AG08396 (cell line): ENCODE results near the gene HMCN2.

ENCODE experiments used
- DNase-seq: peaks from one replicate; pipeline ENCODE4 v3.0.0; 2012; ENCODE audit warnings: low spot score, mixed read lengths

The HMCN2 gene

DNA sequence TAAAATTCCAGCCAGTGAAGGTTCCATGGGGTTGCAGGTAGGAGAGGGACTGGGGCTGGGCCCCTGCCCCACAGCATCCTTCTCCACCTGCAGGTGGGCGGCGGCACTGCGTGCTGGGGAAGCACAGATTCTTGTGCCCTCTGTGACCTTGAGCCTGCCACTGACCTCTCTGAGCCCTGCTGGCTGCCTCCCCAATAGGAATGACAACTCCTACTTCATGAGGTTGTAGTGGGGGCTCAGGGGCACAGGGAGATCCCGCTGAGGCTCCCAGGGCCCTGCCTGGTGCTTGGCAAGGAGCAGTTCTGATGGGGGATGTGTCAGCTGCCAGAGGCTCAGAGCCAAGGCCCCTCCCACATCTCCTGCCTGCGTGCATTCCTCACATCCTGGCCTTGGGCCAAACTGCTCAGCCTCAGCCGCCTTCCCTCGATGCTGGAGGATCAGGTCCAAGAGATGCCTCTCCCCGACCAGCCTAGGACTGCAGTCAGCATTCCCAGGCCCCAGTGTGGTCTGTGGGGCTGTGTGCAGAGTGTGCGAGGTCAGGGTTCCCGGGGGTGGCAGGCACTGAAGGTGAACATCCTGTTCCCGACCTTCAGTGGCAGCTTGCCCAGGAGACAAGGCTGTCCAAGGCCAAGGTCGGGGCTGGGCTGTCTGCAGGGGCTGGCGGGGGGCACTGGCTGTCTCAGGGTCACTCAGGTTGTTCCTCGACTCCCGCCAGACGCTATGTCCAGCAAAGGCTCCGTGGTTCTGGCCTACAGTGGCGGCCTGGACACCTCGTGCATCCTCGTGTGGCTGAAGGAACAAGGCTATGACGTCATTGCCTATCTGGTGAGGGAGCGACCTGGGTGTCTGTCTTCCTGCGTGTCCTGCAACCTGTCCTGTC lies 186.2 kb downstream of the HMCN2 start:
- DNase-seq, result peak; percentile 95

DNA sequence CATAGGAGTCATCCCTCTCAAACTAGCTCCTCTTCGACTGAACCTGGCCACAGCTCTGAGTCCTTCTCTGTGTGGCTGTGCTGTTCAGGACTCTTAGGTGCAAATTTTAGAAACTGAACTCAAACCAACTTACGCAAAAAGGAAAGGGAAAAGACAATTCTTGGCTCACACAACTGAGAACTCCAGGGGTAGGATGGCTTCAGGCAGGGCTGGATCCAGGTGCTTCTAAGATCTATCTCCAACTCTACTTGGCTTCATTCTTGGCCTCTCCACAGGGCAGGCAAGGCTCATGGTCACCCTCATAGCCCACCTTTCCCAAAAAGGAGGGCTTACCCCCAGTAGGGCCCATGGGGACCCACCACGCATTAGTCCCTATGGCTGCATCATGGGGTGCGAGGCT lies 187.3 kb downstream of the HMCN2 start:
- DNase-seq, result no peak

DNA sequence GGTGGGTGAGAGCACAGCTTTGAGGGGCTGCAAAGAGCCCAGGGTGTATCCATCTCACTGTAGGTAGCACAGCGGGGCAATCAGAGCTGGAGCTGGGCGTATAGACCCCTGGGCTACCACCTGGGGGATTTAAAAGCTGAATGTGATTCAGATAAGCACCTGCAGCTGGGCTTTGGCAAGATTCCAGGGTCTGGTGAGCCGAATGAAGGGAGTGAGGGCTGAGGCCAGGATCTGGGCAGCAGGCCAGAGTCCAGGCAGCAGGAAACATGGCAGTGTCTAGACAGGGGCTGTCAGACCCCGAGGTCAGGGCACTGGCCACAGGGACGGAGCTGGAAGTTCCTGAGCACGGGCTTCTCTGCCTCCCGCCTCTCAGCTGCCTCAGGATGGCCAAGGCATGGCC lies 187.9 kb downstream of the HMCN2 start:
- DNase-seq, result no peak

DNA sequence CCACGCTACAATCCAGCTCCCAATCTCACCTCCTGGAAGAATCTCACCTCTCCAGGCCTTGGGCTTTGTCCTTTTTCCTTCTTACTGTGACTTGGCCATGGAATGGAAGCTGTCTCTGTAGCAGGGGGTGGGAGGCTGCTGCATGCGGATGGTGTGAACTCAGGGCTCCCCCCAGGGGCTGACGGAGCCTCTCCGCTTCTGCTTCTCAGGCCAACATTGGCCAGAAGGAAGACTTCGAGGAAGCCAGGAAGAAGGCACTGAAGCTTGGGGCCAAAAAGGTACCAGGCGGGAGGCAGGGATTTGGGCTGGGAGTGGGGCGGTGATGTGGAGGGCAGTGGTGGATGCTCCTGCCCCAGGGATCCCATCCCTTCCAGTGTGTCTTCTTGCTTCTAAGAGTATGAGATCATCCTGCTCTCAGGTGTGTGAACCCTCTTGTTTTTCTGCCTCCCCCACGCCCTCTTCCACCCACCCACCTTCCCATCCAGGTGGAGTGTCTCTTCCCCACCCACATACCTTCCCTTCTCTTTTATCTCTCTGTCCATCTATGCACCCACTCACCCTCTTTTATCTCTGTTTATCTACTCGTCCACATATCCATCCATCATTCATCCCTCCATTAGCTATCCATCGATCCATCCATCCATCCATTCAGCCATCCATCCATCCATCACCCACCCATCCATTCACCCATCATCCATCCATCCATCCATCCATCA lies 188.7 kb downstream of the HMCN2 start:
- no peak for DNase-seq

DNA sequence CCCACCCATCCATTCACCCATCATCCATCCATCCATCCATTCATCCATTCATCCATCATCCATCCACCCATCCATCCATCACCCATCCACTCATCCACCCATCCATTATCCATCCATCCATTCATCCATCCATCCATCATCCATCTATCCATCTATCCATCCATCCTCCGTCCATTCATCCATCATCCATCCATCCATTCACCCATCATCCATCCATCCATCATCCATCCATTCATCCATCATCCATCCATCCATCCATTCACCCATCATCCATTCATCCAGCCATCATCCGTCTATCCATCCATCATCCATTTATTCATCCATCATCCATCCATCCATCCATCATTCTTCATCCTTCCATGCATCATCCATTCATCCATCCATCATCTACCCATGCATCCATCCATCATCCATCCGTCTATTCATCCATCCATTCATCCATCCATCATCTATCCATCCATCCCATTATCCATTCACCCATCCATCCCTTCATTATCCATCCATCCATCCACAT lies 189.3 kb downstream of the HMCN2 start:
- DNase-seq, result no peak

DNA sequence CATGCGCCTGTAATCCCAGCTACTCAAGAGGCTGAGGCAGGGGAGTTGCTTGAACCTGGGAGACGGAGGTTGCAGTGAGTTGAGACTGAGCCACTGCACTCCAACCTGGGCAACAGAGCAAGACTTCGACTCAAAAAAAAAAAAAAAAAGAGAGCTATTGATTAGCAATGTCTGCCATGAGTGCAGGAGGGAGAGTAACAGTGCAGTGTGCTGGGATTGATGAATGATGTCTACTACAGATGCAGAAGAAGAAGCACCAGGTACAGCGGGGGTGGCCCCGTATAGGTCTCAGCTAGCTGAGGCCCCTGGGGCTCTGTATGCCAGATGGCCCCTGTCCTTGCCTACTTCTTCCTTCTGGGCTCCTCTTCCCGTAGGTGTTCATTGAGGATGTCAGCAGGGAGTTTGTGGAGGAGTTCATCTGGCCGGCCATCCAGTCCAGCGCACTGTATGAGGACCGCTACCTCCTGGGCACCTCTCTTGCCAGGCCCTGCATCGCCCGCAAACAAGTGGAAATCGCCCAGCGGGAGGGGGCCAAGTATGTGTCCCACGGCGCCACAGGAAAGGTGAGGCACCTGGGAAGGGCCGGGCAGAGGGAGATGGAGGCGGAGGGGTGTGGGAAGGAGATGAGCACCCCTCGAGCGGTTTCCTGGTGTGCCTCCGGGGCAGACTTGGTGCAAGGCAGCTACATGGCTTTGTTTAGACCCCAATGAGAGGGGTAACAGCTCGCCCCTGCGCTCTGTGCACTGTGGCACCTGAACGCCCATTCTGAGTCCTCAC lies 192.7 kb downstream of the HMCN2 start:
- no peak for DNase-seq

DNA sequence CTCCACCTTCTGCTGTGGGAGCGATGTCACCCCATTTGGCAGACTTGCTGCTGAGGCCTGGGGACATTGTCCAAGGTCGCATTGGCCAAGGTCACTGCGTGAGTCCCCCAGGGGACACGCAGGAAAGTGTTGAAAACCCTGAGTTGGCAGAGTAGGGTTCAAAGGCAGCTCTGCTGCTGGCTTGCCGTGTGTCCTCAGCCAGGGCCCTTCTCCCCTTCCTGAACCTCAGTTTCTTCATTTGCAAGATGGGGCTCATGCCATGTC lies 193.2 kb downstream of the HMCN2 start:
- no peak for DNase-seq

DNA sequence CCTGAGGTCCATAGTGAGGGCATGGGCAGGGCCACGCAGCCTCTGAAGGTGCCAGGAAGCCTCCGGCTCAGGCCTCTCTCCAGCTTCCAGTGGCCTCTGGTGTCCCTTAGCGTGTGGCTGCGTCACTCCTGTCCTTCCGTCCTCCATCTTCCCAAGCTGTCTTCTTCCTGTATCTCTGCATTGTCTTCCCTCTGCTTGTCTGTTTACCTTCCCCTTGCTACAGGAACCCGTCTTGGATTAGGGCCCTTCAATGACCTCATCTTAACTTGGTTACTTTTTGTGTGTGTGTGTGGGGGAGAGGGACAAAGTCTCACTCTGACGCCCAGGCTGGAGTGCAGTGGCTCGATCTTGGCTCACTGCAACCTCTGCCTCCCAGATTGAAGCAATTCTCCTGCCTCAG lies 193.6 kb downstream of the HMCN2 start:
- no peak for DNase-seq

DNA sequence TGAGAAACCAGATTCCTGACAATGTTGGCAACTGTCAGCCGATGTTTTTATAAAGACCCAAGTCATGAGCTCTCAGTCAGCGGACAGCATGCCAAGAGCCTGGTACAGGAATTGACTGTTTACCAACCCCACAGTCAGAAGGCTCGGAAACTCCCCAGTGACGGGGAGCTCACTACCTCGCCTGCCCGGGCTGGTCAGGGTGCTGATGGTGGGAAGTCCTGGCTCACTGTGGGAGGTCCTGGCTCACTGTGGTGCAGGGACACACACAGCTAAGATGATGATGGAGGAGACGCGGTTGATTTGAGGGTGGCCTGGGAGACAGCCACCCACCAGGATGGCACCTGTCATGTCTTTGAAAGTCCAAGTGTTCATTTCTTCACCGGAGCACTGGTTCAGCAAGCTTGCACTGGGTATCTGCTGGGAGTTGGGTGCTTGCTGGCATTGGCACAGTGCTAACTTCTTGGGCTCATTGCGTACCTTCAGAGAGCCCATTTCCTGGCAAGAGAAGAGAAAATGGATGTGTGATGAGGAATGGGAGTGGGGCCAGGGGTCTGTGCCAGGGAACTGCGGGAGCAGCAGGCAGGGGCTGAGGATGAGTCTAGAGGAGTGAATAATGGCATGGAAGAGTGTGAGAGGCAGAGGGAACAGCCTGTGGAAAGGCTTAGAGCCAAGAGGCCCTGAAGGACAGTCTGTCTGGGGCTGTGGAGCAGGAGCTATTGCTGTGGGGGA lies 194.5 kb downstream of the HMCN2 start:
- DNase-seq, result no peak

DNA sequence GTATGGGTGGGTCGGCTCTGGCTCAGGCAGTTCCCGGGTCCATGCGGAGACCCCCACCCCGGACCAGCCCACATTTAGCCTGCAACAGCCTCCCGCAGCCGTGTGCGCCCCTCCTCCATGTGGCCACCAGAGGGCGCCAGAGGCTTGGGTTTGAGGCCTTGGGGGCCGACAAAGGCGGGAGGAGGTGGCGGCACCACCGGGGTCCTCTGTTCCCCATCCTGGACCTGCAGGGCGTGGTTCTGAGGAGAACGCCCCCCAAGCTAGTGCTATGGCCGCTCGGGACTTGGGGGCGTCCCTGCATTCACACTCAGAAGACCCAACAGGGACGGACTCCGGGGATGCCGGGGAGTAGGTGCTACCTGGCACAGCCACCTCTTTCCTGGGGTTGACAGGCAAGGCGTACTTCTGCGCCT lies 195.7 kb downstream of the HMCN2 start:
- DNase-seq, result peak; percentile 80

DNA sequence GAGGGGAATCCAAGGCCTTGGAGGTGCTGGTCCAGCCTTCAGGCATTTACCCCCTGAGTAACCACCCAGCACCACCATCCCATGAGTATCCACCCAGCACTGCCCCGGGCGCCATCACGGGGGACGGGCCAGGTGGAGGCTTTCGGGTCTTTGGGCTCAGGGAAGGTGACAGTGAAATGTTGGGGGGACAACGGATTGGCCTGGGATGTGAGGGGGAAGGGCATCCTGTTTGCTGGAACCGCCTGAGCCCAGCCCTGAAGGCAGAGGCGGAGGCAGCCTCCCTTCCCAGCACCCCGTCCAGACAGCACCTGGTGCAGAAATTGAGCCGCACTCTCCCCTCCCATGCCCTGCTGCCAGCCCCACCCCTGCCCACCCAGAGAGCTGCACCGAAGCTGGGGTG lies 196.2 kb downstream of the HMCN2 start:
- no peak for DNase-seq

DNA sequence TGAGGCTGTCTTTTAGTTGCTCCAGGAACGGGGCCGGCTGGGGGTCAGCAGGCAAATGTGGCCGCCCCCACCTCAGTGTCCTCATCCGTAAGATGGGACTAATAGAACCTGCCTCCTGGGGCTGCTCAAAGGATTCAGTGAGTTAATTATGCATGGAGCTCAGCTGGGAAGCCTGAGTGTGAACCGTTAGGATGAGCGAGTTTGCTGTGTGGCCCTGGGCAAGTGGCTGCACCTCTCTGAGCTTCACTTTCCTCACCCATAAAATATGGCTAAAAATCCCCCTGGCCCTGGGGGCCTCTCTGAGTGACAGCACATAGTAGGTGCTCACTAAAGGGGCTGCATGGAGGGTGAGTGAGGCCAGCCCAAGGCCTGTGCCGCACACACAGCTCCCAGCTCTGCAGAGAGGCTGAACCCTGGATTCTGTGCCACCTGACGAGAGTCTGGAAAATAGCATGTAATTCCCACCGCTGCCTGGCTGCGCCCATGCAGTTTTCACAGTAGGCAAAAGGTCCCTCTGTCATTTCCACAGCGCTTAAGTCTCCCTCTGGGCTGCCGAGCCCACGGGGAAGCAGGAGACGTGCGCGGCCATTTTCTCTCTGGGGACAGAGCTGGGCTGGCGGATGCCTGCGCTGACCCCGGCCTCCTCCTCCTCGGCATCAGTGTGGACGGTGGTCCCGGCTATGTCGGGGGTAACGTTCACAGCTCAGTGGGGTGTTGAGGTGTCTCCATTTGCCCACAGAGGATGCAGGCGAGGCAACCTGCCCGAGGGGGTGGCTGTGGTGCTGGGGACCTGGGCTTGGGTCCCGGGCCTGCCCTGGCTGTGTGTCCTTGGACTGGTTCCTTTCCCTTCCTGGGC lies 197.4 kb downstream of the HMCN2 start:
- DNase-seq, result no peak

DNA sequence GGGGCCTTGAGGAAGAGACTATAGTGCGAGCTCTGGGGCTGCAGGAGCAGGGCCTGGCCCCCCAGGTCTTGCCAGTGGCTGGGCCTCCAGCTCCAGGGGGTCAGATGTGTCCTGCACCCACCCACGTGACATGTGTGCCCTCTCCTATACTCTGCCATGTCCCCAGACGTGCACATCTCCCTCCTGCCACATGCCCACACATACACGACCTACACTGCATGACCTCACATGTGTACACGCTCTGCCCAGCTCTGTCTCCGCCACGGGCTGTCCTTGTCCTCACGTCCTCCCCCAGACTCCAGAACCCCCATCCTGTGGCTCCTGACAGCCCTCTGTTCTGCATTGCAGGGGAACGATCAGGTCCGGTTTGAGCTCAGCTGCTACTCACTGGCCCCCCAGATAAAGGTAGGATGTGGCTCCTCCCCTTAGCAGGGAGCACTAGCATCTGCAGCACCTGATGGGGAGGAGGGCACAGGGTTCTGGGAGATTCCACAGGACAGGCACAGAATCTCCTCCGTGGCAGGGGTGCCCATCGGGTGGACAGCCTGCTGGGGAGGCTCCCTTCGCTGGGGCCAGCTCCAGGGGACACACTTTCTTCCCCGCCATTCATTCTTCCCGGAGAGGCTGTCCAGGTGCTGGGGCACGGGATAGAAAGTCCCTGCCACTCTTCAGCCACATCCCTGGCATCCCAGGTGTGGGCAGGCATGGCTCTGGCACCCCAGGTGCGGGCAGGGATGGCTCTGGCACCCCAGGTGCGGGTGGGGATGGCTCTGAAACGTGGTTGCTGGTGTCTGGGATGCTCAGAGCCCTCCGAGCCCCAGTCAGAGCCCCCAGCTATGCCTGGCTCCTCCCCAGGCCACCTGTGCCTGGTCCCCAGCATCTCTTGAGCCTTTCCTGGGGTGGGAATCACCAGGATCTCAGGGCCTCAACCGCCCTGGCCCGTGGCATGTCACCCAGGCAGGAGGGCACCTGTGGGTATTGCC lies 198.5 kb downstream of the HMCN2 start:
- DNase-seq, result no peak

DNA sequence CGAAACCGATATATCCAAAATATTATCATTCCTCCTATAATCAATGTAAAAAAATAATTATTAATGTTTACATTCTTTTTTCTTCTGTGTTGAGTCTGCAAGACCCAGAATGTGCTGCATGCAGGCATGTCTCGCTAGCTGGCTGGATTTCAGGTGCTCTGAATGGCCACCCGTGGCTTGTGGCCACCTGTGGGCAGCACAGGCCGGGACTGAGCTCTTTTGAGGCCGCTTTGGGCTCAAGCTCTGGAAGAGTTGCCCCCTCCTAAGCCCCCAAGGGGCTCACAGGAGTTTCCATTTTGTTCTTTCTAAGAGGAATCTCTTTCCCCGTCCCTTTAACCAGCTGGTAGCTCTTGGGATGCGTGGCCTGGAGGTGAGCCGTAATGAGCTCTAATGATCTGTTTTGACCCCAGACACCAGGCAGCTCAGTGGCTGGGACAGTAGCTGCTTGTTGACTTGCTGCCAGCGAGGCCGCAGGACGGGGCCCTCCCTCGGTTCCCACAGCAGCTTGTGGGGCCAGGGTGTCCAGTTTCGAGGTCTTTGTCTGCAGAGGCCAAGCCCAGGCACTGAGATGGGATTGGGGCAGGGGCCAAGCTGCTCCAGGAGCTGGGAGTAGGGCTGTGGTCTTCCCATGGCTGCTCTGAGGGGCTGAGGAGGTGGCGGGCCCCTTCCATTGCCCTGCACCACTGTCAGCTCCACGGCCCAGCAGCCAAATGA lies 200.0 kb downstream of the HMCN2 start:
- DNase-seq, result no peak

DNA sequence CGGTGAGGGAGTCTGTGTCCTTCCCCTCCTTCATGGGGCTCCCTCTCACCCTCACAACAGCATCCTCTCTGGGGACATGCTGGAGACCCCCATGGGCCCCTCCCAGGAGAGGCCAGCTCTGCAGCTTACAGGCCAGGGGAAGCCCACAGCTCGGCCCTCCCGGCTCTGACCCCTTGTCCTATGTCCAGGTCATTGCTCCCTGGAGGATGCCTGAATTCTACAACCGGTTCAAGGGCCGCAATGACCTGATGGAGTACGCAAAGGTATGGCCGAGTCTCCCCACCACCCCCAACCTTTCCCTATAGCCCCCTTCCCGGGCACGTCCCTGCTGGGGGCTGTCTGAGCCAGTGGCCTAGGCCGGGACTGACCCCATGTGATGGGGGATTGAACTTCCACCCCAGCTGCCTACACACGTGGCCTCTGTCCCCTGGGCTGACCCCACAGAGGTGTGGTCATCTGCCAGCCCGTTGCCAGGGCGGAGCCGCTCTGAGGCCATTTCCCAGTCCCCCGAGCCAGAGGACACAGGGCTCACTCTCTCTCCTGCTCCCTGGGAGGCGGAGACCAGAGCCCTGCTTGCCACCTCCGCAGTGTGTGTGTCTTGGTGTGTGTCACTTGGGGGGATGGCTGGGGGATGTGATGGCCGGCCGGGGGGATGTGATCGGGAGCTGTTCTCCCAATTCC lies 201.1 kb downstream of the HMCN2 start:
- no peak for DNase-seq

DNA sequence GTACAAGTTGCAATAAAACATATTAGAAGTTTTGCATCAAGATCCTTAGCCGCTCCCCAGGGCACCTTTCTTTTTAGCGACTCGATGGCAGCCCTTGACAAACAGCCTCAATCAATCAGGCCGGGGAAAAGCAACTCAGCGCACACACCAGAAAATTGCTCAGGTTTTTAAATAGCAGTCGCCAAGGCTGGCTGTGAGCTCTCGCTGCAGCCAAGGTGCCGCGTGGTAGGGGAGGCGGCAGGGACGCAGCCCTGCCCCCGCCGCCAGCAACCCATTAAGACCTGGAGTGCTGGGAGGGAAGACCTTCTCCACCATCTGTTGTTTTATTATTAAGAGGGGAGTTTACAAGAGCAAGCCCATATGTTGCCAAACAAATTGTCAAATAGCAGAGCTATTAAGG lies 201.8 kb downstream of the HMCN2 start:
- DNase-seq, result no peak

DNA sequence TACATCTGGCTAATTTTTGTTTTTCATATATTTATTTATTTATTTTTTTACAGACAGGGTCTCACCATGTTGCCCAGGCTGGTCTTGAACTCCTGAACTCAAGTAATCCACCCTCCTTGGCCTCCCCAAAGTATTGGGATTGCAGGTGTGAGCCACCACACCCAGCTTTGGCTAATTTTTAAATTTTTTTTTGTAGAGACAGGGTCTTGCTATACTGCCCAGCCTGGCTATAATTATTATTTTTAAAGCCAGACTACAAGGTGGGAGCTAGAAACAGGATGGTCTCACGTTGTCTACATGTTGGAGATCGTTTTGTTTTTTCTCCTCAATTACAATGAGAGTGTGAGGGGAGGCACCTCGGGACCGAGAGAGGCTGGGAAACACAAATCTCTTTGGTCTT lies 203.0 kb downstream of the HMCN2 start:
- DNase-seq, result no peak

DNA sequence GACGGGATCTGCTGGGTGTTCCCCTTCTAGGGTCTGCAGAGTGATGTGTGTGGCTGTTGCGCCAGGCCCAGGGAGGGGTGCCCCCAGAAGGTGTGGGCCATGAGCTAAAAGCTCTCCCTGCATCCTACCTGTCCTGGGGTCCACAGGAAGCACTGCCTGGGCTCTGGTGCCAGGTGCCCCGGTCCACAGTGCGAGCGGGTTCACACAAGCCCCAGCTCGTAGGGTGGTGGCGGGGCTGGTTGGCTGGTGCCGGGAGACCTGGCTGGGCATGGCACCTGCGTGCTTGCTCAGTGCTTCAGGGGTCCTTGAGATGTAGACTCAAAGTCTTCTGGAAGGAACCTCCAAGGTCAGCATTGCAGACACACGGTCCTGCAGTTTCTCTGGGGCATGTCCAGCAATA lies 204.7 kb downstream of the HMCN2 start:
- no peak for DNase-seq

DNA sequence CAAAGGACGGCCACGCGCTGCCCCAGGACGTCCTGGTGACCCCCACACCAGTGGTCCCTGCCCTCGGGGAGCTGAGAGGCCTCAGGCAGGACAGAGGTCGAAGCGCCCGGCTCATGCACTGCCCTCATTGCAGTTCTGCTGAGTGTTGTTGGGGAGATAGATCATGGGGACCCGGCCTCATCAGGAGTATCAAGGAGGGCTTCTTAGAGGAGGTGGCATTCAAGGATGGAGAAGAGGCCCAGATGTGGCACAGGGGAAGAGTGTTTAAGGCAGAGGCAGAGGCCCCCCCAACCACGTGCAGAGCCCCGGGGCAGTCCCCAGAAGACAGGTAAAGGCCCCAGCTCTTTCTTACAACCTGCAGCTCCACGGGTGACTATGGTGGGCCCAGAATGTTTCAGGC lies 205.4 kb downstream of the HMCN2 start:
- DNase-seq, result no peak
